HG02642 (cell line): ENCODE results near the gene DDX28.

ENCODE experiments used
- ATAC-seq: cut with Tn5 transposase; IDR thresholded peaks from one replicate; pipeline ENCODE4 v1.9.1; 2021; ENCODE audit warnings: mild to moderate bottlenecking; ENCODE audit not compliant: unreplicated experiment, poor library complexity

DDX28 gene

DNA sequence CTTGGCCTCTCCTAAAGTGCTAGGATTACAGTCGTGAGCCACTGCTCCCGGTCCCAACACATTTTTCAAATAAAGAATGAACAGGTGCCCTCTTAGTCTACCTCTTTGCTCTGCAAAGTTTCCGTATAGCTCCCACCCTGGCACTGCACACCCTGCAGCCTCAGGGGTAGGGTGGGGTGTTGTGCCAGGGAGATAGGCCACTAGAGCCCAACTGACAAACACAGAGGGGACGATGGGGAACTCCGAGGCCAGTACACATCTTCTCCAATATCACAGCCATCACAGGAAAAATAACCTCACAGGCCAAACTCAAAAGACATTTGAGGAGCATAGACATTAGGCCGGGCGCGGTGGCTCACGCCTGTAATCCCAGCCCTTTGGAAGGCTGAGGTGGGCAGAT lies 51.9 kb downstream of the DDX28 start:
- ATAC-seq, result no peak
